Stimulated activated naive CD8-positive, alpha-beta T cell treated with anti-CD3 and anti-CD28 coated beads, Interleukin-15, Interleukin-2, amounts not matched to agents 100 U/mL and 50 U/mL, for 24 hours (primary cell): Measurements from ENCODE around the gene TUBB8.
"Not testable (repeated sequence)": the region's sequence is repeated elsewhere in the genome, so short reads cannot be mapped to it uniquely, and the experiment has no call there.

ENCODE experiments used
- ATAC-seq: fragments of 150-1000 bp; cut with Tn5 transposase; one replicate; pipeline ENCODE4 v1.10.0; 2021
- DNase-seq: peaks from one replicate; pipeline ENCODE4 v3.0.0; 2021

The TUBB8 gene

GRCh38 chr10:47864-48263, 1.2 kb downstream of the TUBB8 start:
- not testable (repeated sequence) for ATAC-seq, DNase-seq

DNA sequence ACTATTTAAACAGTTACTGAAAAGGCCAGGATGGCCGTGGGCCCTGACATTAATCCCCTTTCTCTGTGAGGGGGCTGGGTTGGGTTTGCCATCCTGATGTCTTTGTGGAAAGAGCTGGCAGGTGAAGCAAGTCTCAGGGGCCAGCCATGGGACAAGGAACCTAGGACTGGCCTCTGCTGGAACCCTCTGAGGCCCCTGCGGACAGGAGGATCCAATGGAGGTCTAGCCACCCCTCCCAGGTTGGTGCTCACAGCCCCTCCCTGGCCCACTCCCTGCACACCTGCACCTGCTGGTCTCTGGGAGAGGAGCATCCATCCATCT, 35.8 kb downstream of the TUBB8 start:
- DNase-seq, ATAC-seq: not testable (repeated sequence)

- not testable (repeated sequence) for DNase-seq
- peak; percentile 32 for ATAC-seq
Observed at GRCh38 chr10:12444-13314, 36.4 kb downstream of the TUBB8 start.

- peak; percentile 49 for DNase-seq
- ATAC-seq = not testable (repeated sequence)
Observed at GRCh38 chr10:11260-11659, 37.8 kb downstream of the TUBB8 start.

DNA sequence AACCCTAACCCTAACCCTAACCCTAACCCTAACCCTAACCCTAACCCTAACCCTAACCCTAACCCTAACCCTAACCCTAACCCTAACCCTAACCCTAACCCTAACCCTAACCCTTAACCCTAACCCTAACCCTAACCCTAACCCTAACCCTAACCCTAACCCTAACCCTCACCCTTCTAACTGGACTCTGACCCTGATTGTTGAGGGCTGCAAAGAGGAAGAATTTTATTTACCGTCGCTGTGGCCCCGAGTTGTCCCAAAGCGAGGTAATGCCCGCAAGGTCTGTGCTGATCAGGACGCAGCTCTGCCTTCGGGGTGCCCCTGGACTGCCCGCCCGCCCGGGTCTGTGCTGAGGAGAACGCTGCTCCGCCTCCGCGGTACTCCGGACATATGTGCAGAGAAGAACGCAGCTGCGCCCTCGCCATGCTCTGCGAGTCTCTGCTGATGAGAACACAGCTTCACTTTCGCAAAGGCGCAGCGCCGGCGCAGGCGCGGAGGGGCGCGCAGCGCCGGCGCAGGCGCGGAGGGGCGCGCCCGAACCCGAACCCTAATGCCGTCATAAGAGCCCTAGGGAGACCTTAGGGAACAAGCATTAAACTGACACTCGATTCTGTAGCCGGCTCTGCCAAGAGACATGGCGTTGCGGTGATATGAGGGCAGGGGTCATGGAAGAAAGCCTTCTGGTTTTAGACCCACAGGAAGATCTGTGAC, 38.7 kb downstream of the TUBB8 start:
- not testable (repeated sequence) for DNase-seq, ATAC-seq
